ENCODE data around the gene TMCO4. TPM values are rescaled to one million over a fixed set of nuclear protein-coding genes. Genes with fewer than 3 reads are reported as not detected.

TMCO4 gene
- total and polyA plus RNA-seq, 2 donors (not counting 3 experiments of a cell fraction or from before 2014, with no cell fraction given): 7.6 to 10.3 TPM

DNA sequence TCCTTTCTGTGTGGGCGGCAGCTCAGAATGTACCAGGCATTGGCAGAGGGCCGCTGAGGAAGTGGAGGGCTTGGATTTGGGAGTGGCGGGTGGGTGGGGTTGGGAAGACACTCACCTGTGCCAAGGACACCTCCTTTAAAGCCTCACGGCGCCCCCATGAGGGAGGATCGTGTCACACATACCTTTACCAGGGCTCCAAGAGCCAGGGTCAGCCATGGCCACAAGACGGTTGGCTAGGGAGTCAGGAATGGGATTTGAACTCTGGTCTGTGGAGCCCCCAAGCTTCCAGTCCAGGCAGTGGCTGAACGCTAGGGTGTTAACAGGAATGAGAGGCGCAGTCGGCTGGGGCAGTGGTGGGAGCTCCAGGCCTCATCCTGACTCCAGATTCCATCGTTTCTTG lies 151.0 kb downstream of the TMCO4 start:
- no peak for FAIRE-seq
- H3K9me3 ChIP-seq (replicated peaks; ENCODE audit: control insufficient read depth, insufficient read depth, low read length): no peaks in the 10 kb centered on the region
- no peaks in the 10 kb centered on the region for H3K36me3 ChIP-seq (ENCODE audit: control insufficient read depth in 2 of 2, extremely low read depth in 1 of 2, insufficient read depth in 2 of 2, low read length in 2 of 2)
- BruUV-seq (replicated peaks): no TSS peak
- H3K27ac ChIP-seq (ENCODE audit: insufficient read depth, low read depth, low read length): no peak overlapping the region
- no peak for DNase-seq (ENCODE audit: low read depth, low spot score)
- H3K4me3 ChIP-seq (replicated peaks in 1 of 3; ENCODE audit: insufficient read depth in 1 of 3, low read depth in 1 of 3, low read length in 3 of 3): no peak overlapping the region
- H3K4me2 ChIP-seq (ENCODE audit: insufficient read depth, low read length): no peak overlapping the region
- dilution Hi-C loops (cut with MboI; ENCODE audit: extremely low pct_ligation_motif_present, low sequenced_read_pairs): loop anchor here (25.0 kb wide), 1 partner anchor 236 kb away; no protein-coding TSS in a partner anchor
- H3K4me1 ChIP-seq (ENCODE audit: control insufficient read depth, extremely low read depth, insufficient read depth, low read length): peaks cover 23% of the 10 kb centered on the region
- ChIA-PET POLR2A (no interaction called here), CTCF (interaction anchor here (0.8 to 1.8 kb wide), 4 partner anchors 258 to 307 kb away, joined by 3 to 4 read pairs (median 3); no protein-coding TSS in a partner anchor)
- H3K79me2 ChIP-seq (ENCODE audit: control insufficient read depth, insufficient read depth, low read length): peaks cover 6% of the 10 kb centered on the region
- H2AFZ ChIP-seq (ENCODE audit: low read depth, low read length): no peak overlapping the region
- H4K20me1 ChIP-seq (replicated peaks; ENCODE audit: control insufficient read depth, extremely low read depth, insufficient read depth, low read length): no peaks in the 10 kb centered on the region
- no peaks in the 10 kb centered on the region for H3K9me1 ChIP-seq (replicated peaks; ENCODE audit: control insufficient read depth, extremely low read depth, insufficient read depth, low read length)
- intact Hi-C loops (cut with micrococcal nuclease): no loop called here
- no peak overlapping the region for H3K9ac ChIP-seq (replicated peaks; ENCODE audit: extremely low read depth, insufficient read depth, low read length)
- no peaks in the 10 kb centered on the region for H3K27me3 ChIP-seq (ENCODE audit: control insufficient read depth in 2 of 2, insufficient read depth in 2 of 2, low read length in 2 of 2)
- no peak for TF ChIP-seq GATA2 (IDR thresholded peaks at IDR 0.05; ENCODE audit: insufficient read depth, insufficient read length, low read depth, low read length)
- TF ChIP-seq, protein P1, sequence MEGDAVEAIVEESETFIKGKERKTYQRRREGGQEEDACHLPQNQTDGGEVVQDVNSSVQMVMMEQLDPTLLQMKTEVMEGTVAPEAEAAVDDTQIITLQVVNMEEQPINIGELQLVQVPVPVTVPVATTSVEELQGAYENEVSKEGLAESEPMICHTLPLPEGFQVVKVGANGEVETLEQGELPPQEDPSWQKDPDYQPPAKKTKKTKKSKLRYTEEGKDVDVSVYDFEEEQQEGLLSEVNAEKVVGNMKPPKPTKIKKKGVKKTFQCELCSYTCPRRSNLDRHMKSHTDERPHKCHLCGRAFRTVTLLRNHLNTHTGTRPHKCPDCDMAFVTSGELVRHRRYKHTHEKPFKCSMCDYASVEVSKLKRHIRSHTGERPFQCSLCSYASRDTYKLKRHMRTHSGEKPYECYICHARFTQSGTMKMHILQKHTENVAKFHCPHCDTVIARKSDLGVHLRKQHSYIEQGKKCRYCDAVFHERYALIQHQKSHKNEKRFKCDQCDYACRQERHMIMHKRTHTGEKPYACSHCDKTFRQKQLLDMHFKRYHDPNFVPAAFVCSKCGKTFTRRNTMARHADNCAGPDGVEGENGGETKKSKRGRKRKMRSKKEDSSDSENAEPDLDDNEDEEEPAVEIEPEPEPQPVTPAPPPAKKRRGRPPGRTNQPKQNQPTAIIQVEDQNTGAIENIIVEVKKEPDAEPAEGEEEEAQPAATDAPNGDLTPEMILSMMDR (IDR thresholded peaks at IDR 0.05; ENCODE audit: extremely low read depth in 1 of 2, insufficient read depth in 1 of 2, low read depth in 1 of 2, low read length in 2 of 2): peak in 1 of 2 donors; percentile 27
- TF ChIP-seq, protein P2, sequence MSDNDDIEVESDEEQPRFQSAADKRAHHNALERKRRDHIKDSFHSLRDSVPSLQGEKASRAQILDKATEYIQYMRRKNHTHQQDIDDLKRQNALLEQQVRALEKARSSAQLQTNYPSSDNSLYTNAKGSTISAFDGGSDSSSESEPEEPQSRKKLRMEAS (IDR thresholded peaks at IDR 0.05; ENCODE audit: insufficient read depth, insufficient read length): no peak

DNA sequence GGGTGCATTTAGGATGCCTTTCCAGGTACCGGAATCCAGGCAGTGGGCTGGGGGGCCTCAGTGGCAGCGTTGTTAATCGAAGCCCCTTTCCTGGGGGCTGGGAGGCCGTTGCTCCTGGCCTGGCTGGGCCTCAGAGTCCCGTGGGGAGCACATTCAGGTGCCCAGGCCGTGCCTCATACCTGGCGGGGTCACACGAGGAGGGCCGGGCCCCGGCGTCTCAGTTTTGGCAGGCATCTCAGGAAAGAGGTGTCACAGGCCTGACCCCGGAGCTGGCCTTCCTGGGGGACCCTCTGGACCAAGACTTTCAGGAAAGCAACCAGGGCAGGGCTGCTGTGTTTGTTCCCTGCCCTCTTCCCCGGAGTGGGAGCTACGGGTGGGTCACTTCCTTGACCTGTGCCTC lies 151.5 kb downstream of the TMCO4 start:
- intact Hi-C loops (cut with micrococcal nuclease) (no loop called here), dilution Hi-C loops (cut with MboI; ENCODE audit: extremely low pct_ligation_motif_present, low sequenced_read_pairs) (loop anchor here (25.0 kb wide), 1 partner anchor 236 kb away; no protein-coding TSS in a partner anchor)
- TF ChIP-seq EZH2 (IDR thresholded peaks at IDR 0.05; ENCODE audit: borderline replicate concordance, low read depth, low read length, severe bottlenecking): no peak
- no peak for TF ChIP-seq JUN (IDR thresholded peaks at IDR 0.05; ENCODE audit: borderline replicate concordance, insufficient read depth, insufficient read length, low read depth)
- TF ChIP-seq MYC (IDR thresholded peaks at IDR 0.05; ENCODE audit: low read depth, low read length): no peak
- TF ChIP-seq, protein P1 (IDR thresholded peaks at IDR 0.05; ENCODE audit: extremely low read depth in 1 of 2, insufficient read depth in 1 of 2, low read depth in 1 of 2, low read length in 2 of 2): no peak
- no peak for TF ChIP-seq POLR2A (IDR thresholded peaks at IDR 0.05; ENCODE audit: low read depth, low read length)
- no peak for TF ChIP-seq POLR2AphosphoS5 (IDR thresholded peaks at IDR 0.05; ENCODE audit: insufficient read depth, low read depth, low read length)
- TF ChIP-seq, protein P2 (IDR thresholded peaks at IDR 0.05; ENCODE audit: insufficient read depth, insufficient read length): no peak
- no peak for TF ChIP-seq GATA2 (IDR thresholded peaks at IDR 0.05; ENCODE audit: insufficient read depth, insufficient read length, low read depth, low read length)
- no peak for TF ChIP-seq FOS (IDR thresholded peaks at IDR 0.05; ENCODE audit: borderline replicate concordance, insufficient read depth, low read length)
- ChIA-PET CTCF (interaction anchor here (0.8 to 1.8 kb wide), 4 partner anchors 257 to 306 kb away, joined by 3 to 4 read pairs (median 3); no protein-coding TSS in a partner anchor), POLR2A (no interaction called here)
- Histone ChIP-seq H3K4me3 (replicated peaks in 1 of 3; ENCODE audit: insufficient read depth in 1 of 3, low read depth in 1 of 3, low read length in 3 of 3) (no peak overlapping the region), H4K20me1 (replicated peaks; ENCODE audit: control insufficient read depth, extremely low read depth, insufficient read depth, low read length) (no peaks in the 10 kb centered on the region), H3K4me1 (ENCODE audit: control insufficient read depth, extremely low read depth, insufficient read depth, low read length) (peaks cover 25% of the 10 kb centered on the region), H3K36me3 (ENCODE audit: control insufficient read depth in 2 of 2, extremely low read depth in 1 of 2, insufficient read depth in 2 of 2, low read length in 2 of 2) (no peaks in the 10 kb centered on the region), H3K9me3 (replicated peaks; ENCODE audit: control insufficient read depth, insufficient read depth, low read length) (no peaks in the 10 kb centered on the region), H3K4me2 (ENCODE audit: insufficient read depth, low read length) (no peak overlapping the region), H3K27me3 (ENCODE audit: control insufficient read depth in 2 of 2, insufficient read depth in 2 of 2, low read length in 2 of 2) (no peaks in the 10 kb centered on the region), H3K27ac (ENCODE audit: insufficient read depth, low read depth, low read length) (no peak overlapping the region), H2AFZ (ENCODE audit: low read depth, low read length) (no peak overlapping the region), H3K79me2 (ENCODE audit: control insufficient read depth, insufficient read depth, low read length) (peaks cover 6% of the 10 kb centered on the region), H3K9ac (replicated peaks; ENCODE audit: extremely low read depth, insufficient read depth, low read length) (no peak overlapping the region), H3K9me1 (replicated peaks; ENCODE audit: control insufficient read depth, extremely low read depth, insufficient read depth, low read length) (no peaks in the 10 kb centered on the region)
- DNase-seq (ENCODE audit: low read depth, low spot score) (no peak), FAIRE-seq (no peak)
- BruUV-seq (replicated peaks): no TSS peak
